GM10266 (cell line): ENCODE measurements around the gene WNT6.

Source experiments
- DNase-seq: peaks from one replicate; pipeline ENCODE4 v3.0.0; 2012; ENCODE audit errors: extremely low spot score
- CTCF ChIP-seq: IDR thresholded peaks from 2 replicates; pipeline ENCODE4 v1.5.1; 2012; ENCODE audit warnings: mild to moderate bottlenecking, low read depth; ENCODE audit not compliant: control insufficient read depth, insufficient read depth; ENCODE audit errors: missing control alignments

The WNT6 gene

GRCh38 chr2:218892693-218893348 is 33.2 kb downstream of the WNT6 start:
- peak; percentile 81 for DNase-seq
- TF ChIP-seq CTCF = peak; percentile 71

GRCh38 chr2:218893349-218894150 is 33.9 kb downstream of the WNT6 start:
- TF ChIP-seq CTCF = no peak
- peak; percentile 19 for DNase-seq

- no peak for DNase-seq
- no peak for TF ChIP-seq CTCF
These were observed 34.7 kb downstream of the WNT6 start for GRCh38 chr2:218894151-218894879.

- no peak for TF ChIP-seq CTCF
- peak; percentile 21 for DNase-seq
These were observed 35.2 kb downstream of the WNT6 start for GRCh38 chr2:218894880-218895157.

- TF ChIP-seq CTCF = no peak
- peak; percentile 18 for DNase-seq
These were observed 35.7 kb downstream of the WNT6 start for GRCh38 chr2:218895326-218895725.

- DNase-seq = peak; percentile 78
- TF ChIP-seq CTCF = no peak
These were observed 36.3 kb downstream of the WNT6 start for GRCh38 chr2:218895759-218896500.
